ENCODE data around the gene HLA-DQB2.

- TF ChIP-seq CTCF (IDR thresholded peaks at IDR 0.05) (no peak), EP300 (IDR thresholded peaks at IDR 0.05) (no peak)
Measured at GRCh38 chr6:32792901-32793435, 29.6 kb upstream of the HLA-DQB2 start.

Data from ovary (tissue), 3 donors.